HepG2 (cell line): ENCODE results near the gene MTOR. TPM values are rescaled to one million over a fixed set of nuclear protein-coding genes. Genes with fewer than 3 reads are reported as not detected.

Source experiments
- ATF1 ChIP-seq: IDR thresholded peaks from 2 replicates; pipeline ENCODE4 v1.6.1; 2016; ENCODE audit warnings: mild to moderate bottlenecking, control low read depth
- CEBPB ChIP-seq: IDR thresholded peaks from 2 replicates; pipeline ENCODE4 v1.6.1; 2011; ENCODE audit warnings: low read depth, low read length, improper control_type of control experiment, borderline replicate concordance
- CREB1 ChIP-seq, 2 experiments: fragments of 450-650 bp in 1 of 2; IDR thresholded peaks; 2 replicates each; pipeline ENCODE4 v1.6.1; 2016 to 2017; ENCODE audit warnings: control low read depth in 1 of 2, mild to moderate bottlenecking in 1 of 2, missing compliant biosample characterization in 1 of 2, missing genetic modification characterization in 1 of 2
- GATA4 ChIP-seq: sonication (generic); IDR thresholded peaks from 2 replicates; pipeline ENCODE4 v1.6.1; 2016; ENCODE audit warnings: antibody characterized with exemption, low read depth, borderline replicate concordance
- GFI1 ChIP-seq: sonication (generic); formaldehyde crosslinking; IDR thresholded peaks from 2 replicates; pipeline ENCODE4 v1.5.0; 2020; ENCODE audit warnings: missing genetic modification reagents, mild to moderate bottlenecking, borderline replicate concordance
- KDM3A ChIP-seq: IDR thresholded peaks from 2 replicates; pipeline ENCODE4 v1.6.1; 2018; ENCODE audit warnings: low read depth, missing compliant biosample characterization
- MAFG ChIP-seq: sonication (generic); formaldehyde crosslinking; IDR thresholded peaks from 2 replicates; pipeline ENCODE4 v1.5.1; 2020; ENCODE audit warnings: mild to moderate bottlenecking, missing genetic modification reagents
- NCOR1 ChIP-seq: fragments of 200-600 bp; sonication (generic); IDR thresholded peaks from 2 replicates; pipeline ENCODE4 v1.7.0; 2017; ENCODE audit warnings: antibody characterized with exemption, low read length, borderline replicate concordance
- SSRP1 ChIP-seq: IDR thresholded peaks from 2 replicates; pipeline ENCODE4 v1.6.1; 2016; ENCODE audit warnings: control low read depth
- STAT5B ChIP-seq: sonication (generic); formaldehyde crosslinking; IDR thresholded peaks from 2 replicates; pipeline ENCODE4 v1.4.0; 2020; ENCODE audit warnings: missing genetic modification reagents
- TBX2 ChIP-seq: sonication (generic); formaldehyde crosslinking; IDR thresholded peaks from 2 replicates; pipeline ENCODE4 v1.5.0; 2020; ENCODE audit warnings: missing genetic modification reagents, mild to moderate bottlenecking, borderline replicate concordance
- TCF7 ChIP-seq: sonication (generic); IDR thresholded peaks from 2 replicates; pipeline ENCODE4 v1.6.1; 2016; ENCODE audit warnings: antibody characterized with exemption, low read depth
- TMF1 ChIP-seq: sonication (generic); formaldehyde crosslinking; IDR thresholded peaks from 2 replicates; pipeline ENCODE4 v1.8.1; 2022; ENCODE audit warnings: low read depth, missing genetic modification reagents
- TP53 ChIP-seq: sonication (generic); formaldehyde crosslinking; conservative IDR thresholded peaks from 2 replicates; pipeline ENCODE4 v1.4.0; 2020; ENCODE audit warnings: missing genetic modification reagents
- ZNF260 ChIP-seq: sonication (generic); formaldehyde crosslinking; IDR thresholded peaks from 2 replicates; pipeline ENCODE4 v1.4.0; 2020; ENCODE audit warnings: missing genetic modification reagents, low read depth, mild to moderate bottlenecking, borderline replicate concordance
- ZNF773 ChIP-seq: sonication (generic); formaldehyde crosslinking; IDR thresholded peaks from 2 replicates; pipeline ENCODE4 v1.4.0; 2020; ENCODE audit warnings: missing genetic modification reagents, borderline replicate concordance
- ZNF878 ChIP-seq: sonication (generic); formaldehyde crosslinking; IDR thresholded peaks from 2 replicates; pipeline ENCODE4 v1.8.1; 2023; ENCODE audit warnings: mild to moderate bottlenecking, missing genetic modification reagents, moderate library complexity
- ZSCAN30 ChIP-seq: sonication (generic); formaldehyde crosslinking; IDR thresholded peaks from 2 replicates; pipeline ENCODE4 v1.5.0; 2020; ENCODE audit warnings: mild to moderate bottlenecking, missing genetic modification reagents
- polyA plus RNA-seq, 8 experiments: library from polyadenylated mRNA; depleted of rRNA in 3 of 8; stranded (reverse) in 7 of 8; unstranded in 1 of 8; fragments of >200 nt; fragmentation: Illumina TruSeq in 4 of 8; extraction: Trizol in 4 of 8; gene quantifications; 2 replicates each; pipeline versions ENCODE4 v1.2.1 to v1.2.3, GENCODE V29; 2011 to 2016; ENCODE audit warnings: low read depth in 4 of 8, missing spikeins in 1 of 8, mixed read lengths in 1 of 8; ENCODE audit not compliant: insufficient read depth in 1 of 8
- total RNA-seq, 5 experiments: library from RNA; depleted of rRNA; stranded (reverse); fragments of >200 nt; fragmentation: Illumina TruSeq; extraction: Trizol; gene quantifications; 2 replicates each; pipeline ENCODE4 v1.2.3, GENCODE V29; 2016; ENCODE audit warnings: low read depth in 1 of 5
- TF ChIP-seq, protein P1 (sequence below): sonication (generic); formaldehyde crosslinking; conservative IDR thresholded peaks from 2 replicates; pipeline ENCODE4 v1.8.0; 2022; ENCODE audit warnings: mild to moderate bottlenecking, moderate library complexity, missing genetic modification reagents
- TF ChIP-seq, protein P2 (sequence below): sonication (generic); formaldehyde crosslinking; conservative IDR thresholded peaks from 2 replicates; pipeline ENCODE4 v1.4.0; 2020; ENCODE audit warnings: mild to moderate bottlenecking, missing genetic modification reagents, moderate library complexity

MTOR gene
- total and polyA plus RNA-seq, 2 of the 13 experiments (the other 11 are each of a cell fraction or from before 2014, with no cell fraction given), result 24.6 to 34.6 TPM

DNA sequence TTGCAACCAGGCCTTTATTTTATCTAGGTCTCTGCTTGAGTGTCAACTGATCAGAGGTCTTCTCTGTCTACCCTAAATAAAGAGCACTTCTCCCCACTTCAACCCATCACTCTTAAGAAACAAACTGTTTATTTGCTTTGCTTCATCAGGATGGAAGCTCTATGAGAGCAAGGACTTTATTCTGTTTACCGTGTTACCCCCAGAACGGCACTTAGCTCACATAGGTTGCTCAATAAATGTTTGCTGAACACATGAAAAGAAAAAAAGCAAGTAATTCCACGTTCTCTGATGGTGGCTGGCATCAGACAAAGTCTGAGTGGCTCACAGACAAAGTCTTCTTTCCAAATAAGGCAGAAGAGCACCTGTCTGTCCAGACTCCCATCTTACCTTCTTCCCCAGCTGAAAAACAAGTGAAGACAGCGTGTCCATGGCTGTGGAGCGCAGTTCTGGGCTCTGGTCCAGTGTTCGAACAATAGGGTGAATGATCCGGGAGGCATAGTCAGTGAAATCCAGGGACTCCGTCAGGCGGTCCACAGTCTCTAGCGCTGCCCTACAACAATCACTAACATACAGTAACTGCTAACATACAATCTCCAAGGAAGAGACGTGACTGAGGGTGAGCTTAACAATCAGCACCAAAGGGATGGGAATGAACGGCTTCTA is 50.3 kb downstream of the MTOR start (continued):
- peak; percentile 30; the same call in 1 of the 2 replicates for TF ChIP-seq CEBPB
- TF ChIP-seq SSRP1, result no peak
- TF ChIP-seq MAFG (CRISPR knock-in tag), result no peak
- no peak for TF ChIP-seq ZNF773 (CRISPR knock-in tag)
- no peak for TF ChIP-seq STAT5B (CRISPR knock-in tag)
- TF ChIP-seq TMF1, result no peak
- TF ChIP-seq NCOR1, result no peak
- TF ChIP-seq ZNF260 (CRISPR knock-in tag), result no peak
- no peak for TF ChIP-seq GFI1 (CRISPR knock-in tag)
- TF ChIP-seq, protein P1, sequence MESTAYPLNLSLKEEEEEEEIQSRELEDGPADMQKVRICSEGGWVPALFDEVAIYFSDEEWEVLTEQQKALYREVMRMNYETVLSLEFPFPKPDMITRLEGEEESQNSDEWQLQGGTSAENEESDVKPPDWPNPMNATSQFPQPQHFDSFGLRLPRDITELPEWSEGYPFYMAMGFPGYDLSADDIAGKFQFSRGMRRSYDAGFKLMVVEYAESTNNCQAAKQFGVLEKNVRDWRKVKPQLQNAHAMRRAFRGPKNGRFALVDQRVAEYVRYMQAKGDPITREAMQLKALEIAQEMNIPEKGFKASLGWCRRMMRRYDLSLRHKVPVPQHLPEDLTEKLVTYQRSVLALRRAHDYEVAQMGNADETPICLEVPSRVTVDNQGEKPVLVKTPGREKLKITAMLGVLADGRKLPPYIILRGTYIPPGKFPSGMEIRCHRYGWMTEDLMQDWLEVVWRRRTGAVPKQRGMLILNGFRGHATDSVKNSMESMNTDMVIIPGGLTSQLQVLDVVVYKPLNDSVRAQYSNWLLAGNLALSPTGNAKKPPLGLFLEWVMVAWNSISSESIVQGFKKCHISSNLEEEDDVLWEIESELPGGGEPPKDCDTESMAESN, result peak; percentile 86; the same call in 1 of the 2 replicates
- TF ChIP-seq TCF7, result 0 out of 2 replicates have a peak, but pooled peaks have one; percentile 26
- no peak for TF ChIP-seq ZSCAN30 (CRISPR knock-in tag)
- no peak for TF ChIP-seq CREB1 (IDR thresholded peaks at IDR 0.05)
- 0 out of 2 replicates have a peak, but pooled peaks have one; percentile 16 for TF ChIP-seq CREB1 (CRISPR knock-in tag; IDR thresholded peaks at IDR 0.05)
- TF ChIP-seq KDM3A (CRISPR knock-in tag), result no peak
- no peak for TF ChIP-seq ATF1
- TF ChIP-seq GATA4, result no peak
- no peak for TF ChIP-seq ZNF878
- no peak for TF ChIP-seq TBX2 (CRISPR knock-in tag)
- TF ChIP-seq, protein P2, sequence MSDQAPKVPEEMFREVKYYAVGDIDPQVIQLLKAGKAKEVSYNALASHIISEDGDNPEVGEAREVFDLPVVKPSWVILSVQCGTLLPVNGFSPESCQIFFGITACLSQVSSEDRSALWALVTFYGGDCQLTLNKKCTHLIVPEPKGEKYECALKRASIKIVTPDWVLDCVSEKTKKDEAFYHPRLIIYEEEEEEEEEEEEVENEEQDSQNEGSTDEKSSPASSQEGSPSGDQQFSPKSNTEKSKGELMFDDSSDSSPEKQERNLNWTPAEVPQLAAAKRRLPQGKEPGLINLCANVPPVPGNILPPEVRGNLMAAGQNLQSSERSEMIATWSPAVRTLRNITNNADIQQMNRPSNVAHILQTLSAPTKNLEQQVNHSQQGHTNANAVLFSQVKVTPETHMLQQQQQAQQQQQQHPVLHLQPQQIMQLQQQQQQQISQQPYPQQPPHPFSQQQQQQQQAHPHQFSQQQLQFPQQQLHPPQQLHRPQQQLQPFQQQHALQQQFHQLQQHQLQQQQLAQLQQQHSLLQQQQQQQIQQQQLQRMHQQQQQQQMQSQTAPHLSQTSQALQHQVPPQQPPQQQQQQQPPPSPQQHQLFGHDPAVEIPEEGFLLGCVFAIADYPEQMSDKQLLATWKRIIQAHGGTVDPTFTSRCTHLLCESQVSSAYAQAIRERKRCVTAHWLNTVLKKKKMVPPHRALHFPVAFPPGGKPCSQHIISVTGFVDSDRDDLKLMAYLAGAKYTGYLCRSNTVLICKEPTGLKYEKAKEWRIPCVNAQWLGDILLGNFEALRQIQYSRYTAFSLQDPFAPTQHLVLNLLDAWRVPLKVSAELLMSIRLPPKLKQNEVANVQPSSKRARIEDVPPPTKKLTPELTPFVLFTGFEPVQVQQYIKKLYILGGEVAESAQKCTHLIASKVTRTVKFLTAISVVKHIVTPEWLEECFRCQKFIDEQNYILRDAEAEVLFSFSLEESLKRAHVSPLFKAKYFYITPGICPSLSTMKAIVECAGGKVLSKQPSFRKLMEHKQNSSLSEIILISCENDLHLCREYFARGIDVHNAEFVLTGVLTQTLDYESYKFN (CRISPR knock-in tag), result peak; percentile 37; the same call in 1 of the 2 replicates
- TF ChIP-seq TP53 (CRISPR knock-in tag), result no peak
